HG03159 (cell line): Measurements from ENCODE around the gene MAP2K1.
"Not testable (repeated sequence)": the region's sequence is repeated elsewhere in the genome, so short reads cannot be mapped to it uniquely, and the experiment has no call there.

Experiments
- ATAC-seq: cut with Tn5 transposase; IDR thresholded peaks from one replicate; pipeline ENCODE4 v1.9.1; 2021; ENCODE audit warnings: mild to moderate bottlenecking, moderate library complexity; ENCODE audit not compliant: unreplicated experiment

The MAP2K1 gene

DNA sequence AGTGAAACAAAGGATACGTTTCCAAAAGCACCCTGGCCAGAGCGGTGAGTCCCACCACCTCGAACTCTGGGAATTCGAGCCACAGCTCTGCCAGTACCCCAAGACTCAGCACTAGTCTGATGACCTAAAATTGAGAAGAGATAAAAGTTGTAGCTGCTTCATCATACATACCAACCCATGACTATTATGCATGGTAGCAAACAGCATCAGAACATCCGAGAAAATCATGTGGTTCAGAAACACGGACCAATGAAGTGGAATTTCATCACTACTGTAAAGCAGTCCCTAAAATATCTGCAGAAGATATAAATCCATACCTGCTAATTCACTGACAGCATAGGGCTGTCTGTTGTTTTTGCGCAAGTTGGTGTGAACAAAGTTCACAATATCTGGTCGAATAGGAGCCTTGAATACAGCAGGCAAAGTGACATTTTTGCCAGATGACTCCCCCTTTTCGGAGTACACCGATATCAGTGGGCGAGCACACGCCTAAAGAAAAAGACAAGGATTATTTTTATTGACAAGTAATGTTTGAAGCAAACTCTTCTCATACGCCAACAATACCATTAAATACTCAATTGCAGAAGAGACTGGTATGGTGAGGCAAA, 116.4 kb downstream of the MAP2K1 start:
- ATAC-seq: not testable (repeated sequence)

DNA sequence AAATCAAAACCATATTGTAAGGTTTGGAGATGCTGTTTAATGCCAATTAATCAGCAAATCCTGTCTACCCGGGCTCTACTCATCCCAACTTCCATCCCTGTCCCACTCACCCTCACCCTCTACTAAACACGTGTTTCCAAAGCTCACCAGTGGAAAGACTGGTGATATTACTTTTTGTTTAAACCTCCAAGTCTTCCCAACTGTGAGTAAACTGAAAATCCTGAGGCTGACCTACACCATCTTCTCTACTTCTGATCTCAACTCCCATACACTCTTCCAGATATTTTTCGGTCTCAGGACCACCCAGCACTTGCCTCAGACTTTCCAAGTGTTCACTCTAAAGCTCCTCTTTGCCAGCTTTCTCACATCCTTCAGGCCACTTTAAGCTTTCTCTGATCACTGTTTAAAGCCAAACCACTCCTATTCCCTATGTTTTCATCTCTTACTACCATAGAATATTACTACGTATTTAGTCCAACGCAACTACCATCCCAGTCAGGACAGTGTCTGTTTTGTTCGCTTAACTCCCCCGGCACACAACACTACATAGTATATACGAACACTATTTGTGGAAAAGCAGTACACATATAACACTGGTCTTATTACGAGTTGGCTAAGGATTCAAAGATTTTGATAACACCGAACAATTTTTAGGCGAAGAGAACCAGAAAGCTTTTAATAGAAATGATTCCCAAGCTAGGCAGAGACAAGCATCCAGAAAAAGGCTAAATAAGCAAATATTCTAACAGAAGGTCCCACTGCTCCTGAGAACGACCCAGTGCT, 117.3 kb downstream of the MAP2K1 start:
- no peak for ATAC-seq

DNA sequence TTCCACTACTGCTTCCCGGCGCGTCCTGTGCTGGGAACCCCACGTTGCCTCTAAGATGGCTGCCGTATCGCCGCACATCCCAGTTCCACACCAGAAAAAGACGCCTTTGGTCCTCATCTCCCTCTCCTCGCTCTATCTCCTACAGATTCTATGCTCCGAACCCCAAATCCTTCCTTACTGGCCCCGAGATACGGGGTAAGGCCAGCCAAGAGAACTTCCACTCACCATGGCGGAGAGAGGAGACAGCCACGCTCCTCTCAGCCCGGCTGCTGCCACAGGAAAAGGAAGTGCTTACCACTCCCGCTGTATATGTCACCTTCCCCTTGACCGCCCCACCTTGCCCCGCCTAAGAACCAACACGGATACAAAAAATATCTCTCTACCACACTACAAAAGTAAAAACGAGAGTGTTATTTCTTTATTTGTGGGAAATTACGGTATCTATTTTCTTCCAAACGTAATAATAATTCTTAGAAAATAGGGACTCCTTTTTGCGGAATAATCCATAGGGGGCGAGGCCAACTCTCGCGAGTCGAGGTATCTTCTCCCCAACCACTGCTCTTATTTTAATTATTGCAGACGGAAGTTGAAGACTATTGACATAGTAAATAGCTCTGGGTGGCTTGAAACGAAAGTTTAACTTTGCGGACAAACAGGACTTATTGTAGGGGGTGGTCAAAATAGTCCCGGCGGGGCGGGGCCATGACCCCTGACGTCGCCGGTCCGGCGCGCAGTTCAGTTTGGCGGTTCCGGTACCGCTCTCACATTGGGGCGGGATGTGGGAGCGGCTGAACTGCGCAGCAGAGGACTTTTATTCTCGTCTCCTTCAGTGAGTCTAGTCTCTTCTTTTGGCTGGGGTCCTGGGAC, 118.1 kb downstream of the MAP2K1 start, which contains the start of the genes RPL4 and ZWILCH:
TSS of gene RPL4 (minus strand) at position 293 of the 867 bp plus-strand sequence. CDS start at position 228, 65 bp downstream.
TSS of gene ZWILCH (plus strand) at position 764 of the 867 bp plus-strand sequence. CDS start at position 777, 13 bp downstream.
- ATAC-seq: peak; percentile 72

DNA sequence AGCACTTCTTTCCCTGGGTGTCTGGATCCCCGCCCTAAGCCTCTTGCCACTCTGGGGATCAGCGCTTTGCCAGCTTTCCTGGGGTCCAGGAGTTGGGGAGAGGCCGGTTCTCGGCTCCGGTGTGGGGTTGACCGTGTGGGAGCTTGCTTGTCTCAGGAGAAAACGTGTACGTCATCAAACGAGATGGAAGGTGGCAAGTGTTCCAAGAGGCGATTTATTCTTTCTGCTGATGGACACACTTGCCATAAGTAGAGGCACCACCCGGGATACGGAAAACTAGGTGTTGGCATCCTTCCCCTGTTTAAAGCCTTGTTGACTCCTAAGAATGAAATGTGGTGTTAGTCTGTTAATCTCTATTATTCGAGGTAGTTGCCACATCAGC, 118.7 kb downstream of the MAP2K1 start:
- no peak for ATAC-seq

DNA sequence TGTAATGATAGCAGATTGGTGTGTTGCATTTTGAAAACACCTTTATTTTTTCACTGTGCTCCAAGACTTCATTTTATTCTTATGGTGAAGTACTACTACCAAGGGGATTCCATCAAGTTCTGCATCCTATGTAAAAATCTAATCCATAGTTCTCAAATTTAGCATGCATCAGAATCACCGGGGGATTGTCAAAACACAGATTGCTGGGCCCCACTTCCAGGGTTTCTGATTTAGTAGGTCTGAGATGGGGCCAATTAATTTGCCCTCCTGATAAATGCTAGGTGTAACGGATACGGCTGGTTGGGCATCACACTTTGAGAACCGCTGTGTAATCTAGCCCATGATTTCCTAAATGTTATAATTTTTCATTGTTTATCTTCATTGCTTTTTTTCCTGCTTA, 119.1 kb downstream of the MAP2K1 start:
- ATAC-seq: no peak

- ATAC-seq: no peak
These were observed 121.7 kb downstream of the MAP2K1 start for GRCh38 chr15:66508293-66508883.

DNA sequence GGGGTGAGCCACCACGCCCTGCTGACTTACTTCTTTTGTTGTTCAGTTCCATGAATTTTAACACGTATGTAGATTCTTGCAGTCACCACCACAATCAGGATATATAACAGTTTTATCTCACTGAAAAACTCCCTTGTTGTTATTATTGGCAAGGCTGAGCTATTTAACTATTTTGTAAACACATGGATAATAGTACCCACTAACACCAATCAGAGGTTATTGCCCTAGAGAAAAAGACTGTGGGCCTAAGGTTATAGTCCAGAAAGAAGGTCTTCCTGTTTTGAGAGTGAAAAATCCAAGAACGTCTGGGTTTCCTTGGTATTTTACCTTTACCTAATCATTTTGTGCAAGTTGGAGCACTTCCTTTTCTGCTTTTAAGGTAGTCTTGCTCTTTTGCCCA, 127.9 kb downstream of the MAP2K1 start:
- ATAC-seq: no peak

GRCh38 chr15:66515901-66516322, 129.2 kb downstream of the MAP2K1 start:
- no peak for ATAC-seq

GRCh38 chr15:66523926-66524325, 137.2 kb downstream of the MAP2K1 start:
- no peak for ATAC-seq

GRCh38 chr15:66524838-66525237, 138.1 kb downstream of the MAP2K1 start:
- ATAC-seq: no peak

DNA sequence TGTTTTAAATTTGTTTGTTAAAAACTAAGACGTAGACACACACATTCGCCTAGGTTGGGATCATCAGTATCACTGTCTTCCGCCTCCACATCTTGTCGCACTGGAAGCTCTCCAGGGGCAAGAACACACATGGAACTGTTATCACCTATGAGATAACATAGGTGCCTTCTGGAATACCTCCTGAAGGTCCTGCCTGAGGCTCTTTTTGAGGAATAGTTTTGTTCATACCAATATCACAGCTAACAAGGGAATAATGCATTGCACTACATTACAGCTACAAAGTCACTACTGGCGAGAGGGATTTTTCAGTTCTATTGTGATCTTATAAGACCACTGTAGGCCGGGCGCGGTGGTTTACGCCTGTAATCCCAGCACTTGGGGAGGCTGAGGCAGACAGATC, 148.3 kb downstream of the MAP2K1 start:
- ATAC-seq: no peak
